HG02870 (cell line): Measurements from ENCODE around the gene MLLT3.

Experiments used
- ATAC-seq: cut with Tn5 transposase; IDR thresholded peaks from one replicate; pipeline ENCODE4 v1.9.1; 2021; ENCODE audit warnings: mild to moderate bottlenecking, moderate library complexity; ENCODE audit not compliant: unreplicated experiment

MLLT3 gene

DNA sequence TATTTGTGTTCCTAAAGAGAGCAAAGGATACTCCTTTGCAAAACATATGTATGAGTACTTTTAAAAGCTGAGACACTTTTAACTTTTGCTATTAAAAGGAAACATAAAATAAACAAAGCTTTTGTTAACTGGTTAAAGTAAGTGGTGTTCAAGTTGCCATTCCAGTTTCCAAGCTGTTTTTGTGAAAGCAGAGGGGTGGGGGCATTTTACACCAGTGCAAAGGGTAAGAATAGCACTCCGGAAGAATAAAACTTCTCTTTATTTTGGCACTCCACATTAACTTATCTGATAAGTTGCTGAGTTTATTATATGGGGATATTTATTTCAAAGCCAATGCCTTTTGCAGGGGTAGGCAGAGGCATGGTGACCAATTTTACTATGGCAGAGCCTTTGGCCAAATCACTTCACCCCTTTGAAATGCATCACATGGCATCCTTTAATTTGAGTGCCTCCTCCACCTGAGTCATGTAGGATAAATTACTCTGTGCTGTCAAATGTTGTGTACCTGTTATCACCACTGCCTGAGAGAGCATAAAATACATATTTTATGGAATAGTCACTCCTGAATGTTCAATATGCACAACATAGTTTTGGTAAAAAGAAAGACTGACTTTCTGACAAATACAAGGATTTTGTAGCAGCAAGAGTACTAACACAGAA lies 62.9 kb downstream of the MLLT3 start:
- ATAC-seq, result no peak

DNA sequence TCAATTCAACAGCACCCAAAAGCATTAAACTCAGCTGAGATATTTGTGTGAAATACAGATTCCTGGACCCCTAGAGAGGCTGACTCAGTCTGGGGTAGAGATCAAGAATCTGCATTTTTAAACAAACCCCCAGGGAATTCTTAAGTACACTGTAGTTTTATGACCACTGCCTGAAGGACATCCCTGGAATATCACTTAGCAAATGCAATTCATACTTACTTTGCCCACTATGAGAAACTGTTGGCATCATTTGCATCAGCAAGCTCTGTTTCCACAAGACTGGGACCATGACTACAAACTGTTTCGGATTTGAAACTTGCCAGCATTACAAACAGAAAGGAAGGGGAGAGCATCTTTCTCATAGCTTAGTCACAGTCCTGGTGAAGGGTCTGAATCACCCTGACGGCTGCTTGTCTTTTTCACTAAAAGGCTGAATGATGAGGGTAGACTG lies 63.7 kb downstream of the MLLT3 start:
- no peak for ATAC-seq

DNA sequence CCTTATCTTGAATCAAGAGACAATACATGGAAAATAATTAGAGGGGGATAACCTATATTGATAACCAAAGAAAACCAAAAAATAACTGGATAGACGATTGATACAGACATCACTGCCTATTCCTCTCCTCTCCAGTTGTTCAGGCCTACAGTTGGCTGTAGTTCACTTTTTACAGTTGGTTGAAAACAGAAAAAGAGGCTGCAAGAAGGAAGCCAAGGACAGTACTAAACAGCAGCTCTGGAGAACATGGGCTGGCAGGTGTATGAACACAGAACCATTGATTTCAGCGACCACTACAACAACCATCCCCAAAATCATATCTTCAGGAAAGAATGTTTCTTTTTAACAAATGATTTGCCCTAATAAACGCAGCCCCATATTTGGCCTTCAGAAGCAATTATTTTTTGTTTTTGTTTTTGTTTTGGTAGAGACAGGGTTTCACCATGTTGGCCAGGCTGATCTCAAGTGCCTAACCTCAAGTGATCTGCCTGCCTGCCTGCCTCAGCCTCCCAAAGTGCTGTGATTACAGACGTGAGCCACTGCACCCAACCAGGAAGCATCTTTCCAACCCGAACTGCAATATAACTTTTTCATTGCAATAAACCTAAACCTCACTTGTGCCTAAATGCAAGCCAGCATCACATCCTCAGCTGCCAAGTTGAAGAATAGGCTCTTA lies 64.3 kb downstream of the MLLT3 start:
- no peak for ATAC-seq

DNA sequence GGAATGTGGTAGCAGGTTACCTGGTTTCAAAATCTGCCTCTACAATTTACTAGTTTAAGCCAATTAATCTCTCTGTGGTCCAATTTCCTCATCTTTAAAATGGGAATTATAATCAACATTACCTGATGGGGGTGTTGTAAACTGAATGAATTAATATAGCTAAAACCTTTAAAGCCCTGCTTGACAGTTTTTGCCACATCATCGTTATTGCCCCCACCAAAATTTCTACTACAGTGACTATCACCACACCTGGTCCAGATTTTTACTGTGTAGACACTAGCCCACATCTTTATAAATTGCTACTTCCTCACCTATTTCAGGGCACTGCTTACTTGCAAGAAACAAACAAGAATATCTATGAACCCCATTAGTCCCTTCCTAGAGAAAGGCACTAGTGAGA lies 65.0 kb downstream of the MLLT3 start:
- ATAC-seq, result no peak

DNA sequence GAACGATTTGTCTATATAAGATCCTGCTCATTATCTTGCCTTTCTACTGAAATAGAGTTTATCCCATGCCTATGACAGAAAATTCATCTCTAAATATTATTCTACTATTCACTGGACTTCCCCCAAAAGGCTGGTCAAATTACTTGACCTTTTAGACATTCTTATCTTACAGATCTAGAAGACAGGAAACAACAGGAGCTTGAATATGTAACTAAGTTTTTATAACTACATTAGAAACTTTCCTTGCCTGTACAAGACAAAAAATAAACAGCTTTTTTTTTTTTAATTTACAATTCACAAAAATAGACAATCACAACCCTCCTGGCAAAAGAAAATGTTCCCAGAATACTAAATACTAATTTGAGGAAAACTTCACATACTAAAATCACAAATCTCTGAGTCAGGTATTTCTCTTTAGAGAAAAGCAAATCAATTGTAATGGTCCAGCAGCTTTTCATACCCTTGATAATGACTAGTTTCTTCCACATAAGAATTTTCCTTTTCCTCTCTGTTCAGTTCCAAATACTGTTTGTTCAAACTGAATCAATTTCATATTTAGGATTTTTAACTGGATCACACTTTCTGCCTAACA lies 68.6 kb downstream of the MLLT3 start:
- ATAC-seq, result no peak

DNA sequence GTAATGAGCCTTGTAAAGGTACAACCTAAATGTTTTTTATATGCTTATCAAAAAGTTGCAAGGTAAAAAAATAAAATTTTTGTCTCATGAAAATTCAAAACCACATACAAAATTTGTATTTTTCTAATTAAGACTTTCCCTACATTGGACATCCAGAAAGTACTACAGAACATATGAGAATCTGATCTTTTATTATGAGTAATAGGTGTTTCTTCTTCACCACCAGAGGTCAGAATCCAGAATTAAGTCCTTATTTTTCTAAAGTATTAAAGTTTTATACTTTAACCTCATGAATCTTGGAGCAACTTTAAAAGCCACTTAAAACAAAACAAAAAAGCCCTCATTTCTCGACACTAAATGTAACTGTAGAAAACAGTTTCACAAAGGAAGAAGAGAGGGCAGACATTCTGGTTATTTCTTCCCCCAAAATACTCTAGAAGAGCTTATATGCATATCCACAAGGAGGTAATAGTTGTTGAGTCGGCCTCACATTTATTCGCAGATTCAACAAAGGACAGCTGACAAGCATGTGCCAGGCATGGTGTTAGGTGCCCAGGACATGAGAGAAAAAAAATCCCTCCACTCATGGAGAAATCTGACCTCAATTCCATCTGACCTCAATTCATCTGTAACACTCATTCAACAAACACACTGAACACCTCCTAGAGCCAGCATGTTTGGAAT lies 69.3 kb downstream of the MLLT3 start:
- no peak for ATAC-seq

DNA sequence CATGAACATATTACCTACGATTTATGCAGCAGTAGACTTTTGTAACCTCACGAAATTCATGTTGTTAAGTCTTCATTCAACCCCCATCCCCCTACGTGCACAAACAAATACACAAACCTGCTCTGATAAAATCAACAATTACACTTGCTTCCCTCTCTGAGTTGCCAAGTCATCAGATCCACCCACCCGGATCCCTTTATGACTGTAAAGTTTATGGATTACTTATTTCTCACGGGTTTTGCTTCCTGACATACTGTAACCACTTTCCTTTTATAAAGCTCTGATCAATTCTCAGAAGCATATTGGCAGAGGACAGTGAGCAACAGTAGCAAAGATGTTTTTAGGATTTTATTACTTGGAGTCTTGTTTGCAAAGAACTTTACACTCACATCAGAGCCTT lies 70.5 kb downstream of the MLLT3 start:
- ATAC-seq, result no peak

DNA sequence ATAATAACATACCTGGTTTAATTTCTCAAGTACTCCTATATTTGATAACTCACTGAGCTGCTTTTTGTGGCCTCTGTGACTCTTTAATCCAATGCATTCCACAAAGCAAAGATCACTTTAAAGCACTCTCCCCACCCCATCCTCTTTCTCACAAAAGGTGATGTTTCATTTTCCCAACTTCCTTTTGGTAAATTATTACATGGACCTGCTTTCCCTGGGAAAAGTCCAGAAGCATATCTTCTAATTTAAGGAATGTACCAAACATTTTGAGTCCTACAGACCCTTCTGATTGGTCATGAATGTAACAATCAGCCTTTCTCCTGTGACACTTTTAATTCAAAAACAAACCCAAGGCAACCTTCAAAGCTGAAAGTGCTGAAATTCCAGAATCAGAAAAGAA lies 71.1 kb downstream of the MLLT3 start:
- no peak for ATAC-seq

DNA sequence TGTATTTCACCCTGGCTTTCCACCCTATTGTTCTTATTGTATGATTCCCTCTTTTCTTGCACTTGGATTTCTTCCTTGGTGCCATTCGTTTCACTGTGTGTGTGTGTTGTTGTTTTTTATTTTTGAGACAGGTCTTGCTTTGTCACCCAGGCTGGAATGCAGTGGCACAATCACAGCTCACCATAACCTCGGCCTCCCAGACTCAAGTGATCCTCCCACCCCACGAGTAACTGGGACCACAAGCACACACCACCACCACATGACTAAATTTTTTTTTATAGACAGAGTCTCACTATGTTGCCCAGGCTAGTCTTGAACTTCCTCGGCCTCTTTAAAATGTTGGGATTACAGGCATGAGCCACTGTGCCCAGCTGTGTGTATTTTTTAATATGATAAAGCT lies 72.0 kb downstream of the MLLT3 start:
- no peak for ATAC-seq

DNA sequence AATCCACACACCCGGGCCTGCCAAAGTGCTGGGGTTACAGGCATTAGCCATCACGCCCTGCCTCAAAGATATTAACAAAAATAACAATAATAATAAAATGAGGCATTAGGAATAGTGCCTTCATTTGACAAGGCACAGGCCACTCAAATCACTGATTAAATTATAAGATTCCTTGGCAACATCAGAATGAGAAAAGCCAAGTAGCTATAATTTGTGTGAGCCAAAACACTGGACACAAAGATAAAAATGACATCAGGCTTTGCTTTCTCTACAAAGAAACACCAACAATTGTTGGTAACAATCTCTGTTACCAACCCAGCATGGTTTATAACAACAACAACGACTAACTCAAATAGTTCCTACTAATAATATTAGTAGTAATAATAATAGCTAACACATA lies 73.2 kb downstream of the MLLT3 start:
- no peak for ATAC-seq

DNA sequence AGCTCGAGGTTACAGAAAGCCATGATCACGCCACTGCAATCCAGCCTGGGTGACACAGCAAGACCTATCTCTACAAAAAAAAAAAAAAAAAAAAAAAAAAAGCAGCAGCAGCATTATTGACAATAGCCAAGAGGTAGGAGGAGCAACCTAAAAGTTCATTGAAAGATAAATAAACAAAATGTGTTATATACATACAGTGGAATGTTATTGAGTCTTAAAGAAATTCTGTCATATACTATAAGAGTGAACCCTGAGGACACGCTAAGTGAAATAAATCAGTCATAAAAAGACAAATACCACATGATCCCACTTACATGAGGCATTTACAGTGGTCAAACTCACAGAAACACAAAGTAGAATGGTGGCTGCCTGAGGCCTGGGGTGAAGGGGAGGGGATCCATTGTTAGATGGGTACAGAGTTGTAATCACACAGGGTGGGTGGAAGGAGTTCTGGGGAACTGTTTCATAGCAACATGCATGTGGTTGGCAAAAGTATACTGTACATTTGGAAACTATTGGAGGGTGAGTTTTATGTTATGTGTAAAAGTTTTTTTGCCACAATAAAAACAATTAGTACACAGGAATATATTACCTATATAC lies 77.2 kb downstream of the MLLT3 start:
- no peak for ATAC-seq

DNA sequence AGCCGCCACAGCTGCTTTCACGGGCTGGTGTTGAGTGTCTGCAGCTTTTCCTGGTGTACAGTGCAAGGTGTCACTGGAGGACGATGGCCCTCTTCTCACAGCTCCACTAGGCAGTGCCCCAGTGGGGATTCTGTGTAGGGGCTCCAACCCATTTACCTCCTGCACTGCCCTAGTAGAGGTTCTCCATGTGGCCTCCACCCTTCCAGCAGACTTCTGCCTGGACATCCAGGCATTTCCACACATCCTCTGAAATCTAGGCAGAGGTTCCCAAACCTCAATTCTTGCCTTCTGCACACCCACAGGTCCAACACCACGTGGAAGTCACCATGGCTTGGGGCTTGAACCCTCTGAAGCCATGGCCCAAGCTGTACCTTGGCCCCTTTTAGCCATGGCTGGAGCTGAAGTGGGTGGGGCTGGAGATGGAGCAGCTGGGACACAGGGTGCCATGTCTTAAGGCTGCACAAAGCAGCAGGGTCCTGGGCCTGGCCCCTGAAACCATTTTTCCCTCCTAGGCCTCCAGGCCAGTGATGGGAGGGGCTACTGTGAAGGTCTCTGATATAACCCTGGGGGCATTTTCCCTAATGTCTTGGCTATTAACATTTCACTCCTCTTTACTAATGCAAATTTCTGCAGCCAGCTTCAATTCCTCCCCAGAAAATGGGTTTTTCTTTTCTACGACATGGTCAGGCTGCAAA lies 82.0 kb downstream of the MLLT3 start:
- ATAC-seq, result no peak

DNA sequence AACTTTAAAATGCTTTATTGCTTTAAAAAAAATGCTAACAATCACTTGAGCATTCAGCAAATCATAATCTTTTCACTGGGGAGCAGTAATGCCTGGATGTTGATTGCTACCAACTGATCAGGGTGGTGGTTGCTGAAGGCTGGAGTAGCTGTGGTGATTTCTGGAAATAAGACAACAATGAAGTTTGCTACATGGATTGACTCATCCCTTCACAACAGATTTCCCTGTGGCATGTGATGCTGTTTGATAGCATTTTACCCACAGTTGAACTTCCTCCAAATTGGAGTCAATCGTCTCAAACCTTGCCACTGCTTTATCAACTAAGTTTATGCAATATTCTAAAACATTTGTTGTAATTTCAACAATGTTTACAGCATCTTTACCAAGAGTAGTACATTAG lies 83.3 kb downstream of the MLLT3 start:
- no peak for ATAC-seq

DNA sequence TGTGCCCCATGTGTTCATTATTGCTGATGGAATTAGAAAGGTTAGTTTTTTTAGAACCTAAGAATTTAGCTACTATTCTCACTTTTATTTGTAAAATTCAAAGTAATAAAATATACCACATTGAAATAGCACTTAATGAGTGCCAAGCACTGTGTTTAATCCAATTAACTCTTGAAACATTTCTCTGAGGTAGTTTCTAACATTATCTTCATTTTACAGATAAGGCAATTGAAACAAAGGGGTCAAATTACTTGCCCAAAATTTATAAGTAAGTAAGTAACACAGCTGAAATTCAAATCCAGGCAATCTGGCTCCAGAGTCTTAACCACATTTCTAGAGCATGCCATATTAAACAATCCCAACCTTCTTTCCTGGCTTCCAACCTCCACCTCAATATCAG lies 84.2 kb downstream of the MLLT3 start:
- ATAC-seq, result no peak

DNA sequence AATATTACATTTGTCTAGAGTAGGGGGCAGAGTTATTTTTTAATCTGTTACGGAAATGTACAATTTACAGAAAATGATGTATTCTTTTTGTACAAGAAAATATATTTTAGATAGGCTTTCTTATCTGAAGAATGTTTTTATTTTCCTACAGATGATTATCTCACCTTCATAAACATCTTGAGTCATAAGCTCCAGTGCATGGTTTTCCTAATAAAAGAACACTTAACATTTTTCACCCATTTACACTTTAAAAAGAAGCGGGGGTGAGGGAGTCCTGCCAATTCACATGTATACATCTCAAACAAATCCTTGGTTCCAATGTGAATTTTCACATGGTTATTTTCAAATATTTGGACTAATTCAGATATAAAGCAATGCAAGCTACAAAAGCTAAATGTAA lies 85.0 kb downstream of the MLLT3 start:
- no peak for ATAC-seq

DNA sequence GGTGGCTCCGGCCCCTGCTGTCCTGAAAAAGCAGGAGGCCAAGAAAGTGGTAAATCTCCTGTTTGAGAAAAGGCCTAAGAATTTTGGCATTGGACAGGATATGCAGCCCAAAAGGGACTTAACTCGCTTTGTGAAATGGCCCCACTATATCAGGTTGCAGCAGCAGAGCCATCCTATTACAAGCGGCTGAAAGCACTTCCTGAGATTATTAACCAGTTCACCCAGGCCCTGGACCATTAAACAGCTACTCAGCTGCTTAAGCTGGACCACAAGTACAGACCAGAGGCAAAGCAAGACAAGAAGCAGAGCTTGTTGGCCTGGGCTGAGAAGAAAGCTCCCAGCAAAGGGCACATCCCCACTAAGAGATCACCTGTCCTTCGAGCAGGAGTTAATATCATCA lies 89.7 kb downstream of the MLLT3 start:
- ATAC-seq, result no peak

DNA sequence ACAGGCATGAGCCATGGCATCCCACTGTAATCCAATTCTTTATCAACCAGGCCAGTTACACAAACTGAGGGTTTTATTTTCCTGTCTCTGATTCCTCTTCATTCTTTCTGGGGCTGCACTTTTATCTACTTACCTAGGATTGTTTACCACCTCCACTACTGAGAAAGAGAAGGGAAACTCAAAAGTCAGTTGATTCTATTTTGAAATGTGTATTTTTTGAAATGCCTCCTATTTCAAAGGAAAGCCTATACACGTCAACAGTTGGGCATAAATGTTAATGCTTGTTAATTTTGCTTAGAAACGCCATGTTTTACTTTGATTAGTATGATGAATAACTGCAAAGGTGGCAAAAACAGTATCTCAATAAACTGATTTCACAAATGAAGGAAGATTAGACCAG lies 92.5 kb downstream of the MLLT3 start:
- no peak for ATAC-seq

DNA sequence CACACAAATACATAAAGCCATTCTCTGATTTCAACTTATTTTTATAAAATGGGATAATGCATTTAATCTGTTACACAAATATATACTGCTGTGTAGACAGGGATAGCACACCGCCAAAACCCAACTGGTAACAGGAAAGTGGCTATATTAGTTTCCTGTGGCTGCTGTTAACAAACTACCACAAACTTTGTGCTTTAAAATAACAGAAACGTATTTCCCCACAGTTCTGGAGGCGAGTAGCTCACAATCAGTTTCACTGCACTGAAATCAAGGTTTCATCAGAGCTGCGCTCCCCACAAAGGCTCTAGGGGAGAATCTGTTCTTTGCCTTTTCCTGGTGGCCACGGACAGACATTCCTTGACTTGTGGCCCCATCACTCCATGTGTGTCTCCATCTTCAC lies 94.0 kb downstream of the MLLT3 start:
- ATAC-seq, result no peak

DNA sequence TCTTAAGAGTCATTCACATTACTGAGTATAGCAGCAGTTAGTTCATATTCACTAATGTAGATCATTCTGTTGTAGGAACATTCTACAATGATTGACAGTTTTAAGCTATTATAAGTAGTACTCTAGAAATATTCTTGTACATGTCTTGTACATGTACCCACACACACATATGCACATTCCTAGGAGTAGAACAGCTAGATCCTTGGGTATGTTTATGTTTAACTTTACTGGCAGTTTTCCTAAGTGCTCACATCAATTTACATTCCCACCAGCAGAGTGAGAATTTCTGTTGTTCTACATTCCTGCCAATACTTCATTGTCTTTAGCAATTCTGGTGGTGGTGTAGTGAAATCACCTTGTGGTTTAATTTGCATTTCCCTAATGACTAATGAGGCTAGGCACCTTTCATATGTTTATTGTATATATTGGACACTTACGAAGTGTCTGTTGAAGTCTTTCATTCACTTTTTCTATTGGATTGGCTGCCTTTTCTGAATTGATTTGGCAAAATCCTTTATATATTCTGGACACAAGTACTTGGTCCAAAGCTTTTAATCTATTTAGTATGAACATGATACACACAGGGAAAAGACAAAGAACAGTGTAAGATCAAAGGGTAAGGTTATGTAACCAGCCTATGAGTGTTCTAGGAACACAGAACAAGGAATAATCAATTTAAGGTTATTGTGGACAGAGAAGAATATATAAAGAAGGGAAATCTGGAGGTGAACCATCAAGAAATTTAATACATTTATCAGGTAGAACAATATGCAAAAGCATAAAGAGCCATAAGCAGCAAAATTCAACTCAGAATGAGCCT lies 95.6 kb downstream of the MLLT3 start:
- peak; percentile 78 for ATAC-seq

DNA sequence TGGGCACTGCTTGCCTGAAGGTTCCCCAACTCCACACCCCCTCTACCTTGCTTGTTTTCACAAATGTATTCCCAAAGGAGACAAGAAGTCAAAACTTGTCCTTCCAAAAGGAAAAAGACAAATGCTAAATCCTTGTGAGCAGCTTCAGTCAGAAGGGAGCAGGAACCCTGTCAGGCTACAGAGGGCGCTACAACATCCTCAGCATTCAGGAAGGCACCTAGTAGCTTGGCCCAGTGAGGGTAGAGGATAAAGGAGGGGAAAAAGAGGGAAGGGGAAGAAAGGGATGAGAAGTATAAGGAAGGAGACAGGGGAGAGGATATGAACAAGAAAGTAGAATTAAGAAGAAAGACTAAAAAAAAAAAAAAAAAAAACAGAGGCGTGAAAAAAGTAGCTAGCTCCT lies 97.5 kb downstream of the MLLT3 start:
- ATAC-seq, result no peak
